SK-N-MC (cell line): ENCODE measurements around the gene CHMP4B.

ENCODE experiments used
- EZH2 ChIP-seq: fragments of 200-600 bp; sonication (generic); IDR thresholded peaks from one replicate; pipeline ENCODE4 v1.6.1; 2017; ENCODE audit warnings: antibody characterized with exemption
- POLR2AphosphoS5 ChIP-seq: IDR thresholded peaks from 2 replicates; pipeline ENCODE4 v1.6.1; 2012; ENCODE audit warnings: mild to moderate bottlenecking, low read depth, low read length, borderline replicate concordance

DNA sequence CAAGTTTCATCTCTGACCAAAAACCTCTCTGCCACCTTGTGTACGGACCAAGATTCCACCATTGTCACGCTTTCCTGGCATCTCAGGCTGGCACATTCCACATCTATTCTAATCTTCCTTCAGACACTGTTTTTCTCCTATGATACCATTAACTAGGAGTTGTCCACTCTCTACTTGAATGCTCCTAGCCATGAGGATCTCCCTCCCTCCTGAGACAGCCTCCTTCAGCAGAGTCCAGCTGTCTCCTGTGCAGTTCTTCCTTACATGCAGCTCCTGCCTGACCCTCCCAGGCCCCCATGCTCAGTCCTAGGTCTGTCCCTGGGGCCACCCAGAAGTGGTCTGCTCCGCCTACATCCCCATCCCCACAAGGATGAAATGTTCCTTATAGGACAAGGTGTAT lies 90.9 kb downstream of the CHMP4B start:
- TF ChIP-seq POLR2AphosphoS5, result no peak
- no peak for TF ChIP-seq EZH2
